SK-N-SH treated with all-trans-retinoic acid at 6 μM for 48 hours (cell line): ENCODE data around the gene TMEM9.

Experiments used
- ATAC-seq: fragments of 200-7000 bp; cut with Tn5 transposase; 3 replicates; pipeline ENCODE4 v1.9.1; 2020; ENCODE audit warnings: mild to moderate bottlenecking, moderate library complexity
- ARNTL ChIP-seq: fragments of 450-650 bp; formaldehyde crosslinking; IDR thresholded peaks from 2 replicates; pipeline ENCODE4 v1.5.0; 2020; ENCODE audit warnings: low read depth, mild to moderate bottlenecking, moderate library complexity, borderline replicate concordance
- BACH2 ChIP-seq: fragments of 250-450 bp; sonication (Bioruptor Pico); IDR thresholded peaks from 2 replicates; pipeline ENCODE4 v1.9.0; 2021; ENCODE audit warnings: mild to moderate bottlenecking, borderline replicate concordance
- CSDC2 ChIP-seq: fragments of 250-450 bp; sonication (Bioruptor Pico); IDR thresholded peaks from 2 replicates; pipeline ENCODE4 v1.5.0; 2020; ENCODE audit warnings: mild to moderate bottlenecking, moderate library complexity
- ESRRG ChIP-seq: fragments of 250-450 bp; sonication (Bioruptor Pico); IDR thresholded peaks from 2 replicates; pipeline ENCODE4 v1.6.1; 2021; ENCODE audit warnings: mild to moderate bottlenecking
- GLIS3 ChIP-seq: fragments of 250-450 bp; sonication (Bioruptor Pico); IDR thresholded peaks from 2 replicates; pipeline ENCODE4 v1.5.0; 2020; ENCODE audit warnings: mild to moderate bottlenecking, moderate library complexity
- PPARA ChIP-seq: fragments of 250-450 bp; sonication (Bioruptor Pico); IDR thresholded peaks from 2 replicates; pipeline ENCODE4 v1.5.0; 2020; ENCODE audit warnings: mild to moderate bottlenecking, borderline replicate concordance
- RARB ChIP-seq: fragments of 250-450 bp; sonication (Bioruptor Pico); IDR thresholded peaks from 2 replicates; pipeline ENCODE4 v1.8.0; 2021; ENCODE audit warnings: mild to moderate bottlenecking, moderate library complexity
- SNAI2 ChIP-seq: fragments of 250-450 bp; sonication (Bioruptor Pico); IDR thresholded peaks from 2 replicates; pipeline ENCODE4 v1.5.0; 2020; ENCODE audit warnings: mild to moderate bottlenecking, moderate library complexity
- TCF4 ChIP-seq: fragments of 250-450 bp; sonication (Bioruptor Pico); IDR thresholded peaks from 2 replicates; pipeline ENCODE4 v1.8.0; 2021; ENCODE audit warnings: mild to moderate bottlenecking, moderate library complexity, borderline replicate concordance
- TOX ChIP-seq: fragments of 250-450 bp; sonication (Bioruptor Pico); IDR thresholded peaks from 2 replicates; pipeline ENCODE4 v1.8.0; 2021; ENCODE audit warnings: mild to moderate bottlenecking, moderate library complexity, borderline replicate concordance
- ZC3H10 ChIP-seq: fragments of 250-450 bp; sonication (Bioruptor Pico); IDR thresholded peaks from 2 replicates; pipeline ENCODE4 v1.5.1; 2021; ENCODE audit warnings: mild to moderate bottlenecking, moderate library complexity
- ZFP3 ChIP-seq: fragments of 250-450 bp; sonication (Bioruptor Pico); IDR thresholded peaks from 2 replicates; pipeline ENCODE4 v1.5.0; 2020; ENCODE audit warnings: mild to moderate bottlenecking, moderate library complexity
- ZFP30 ChIP-seq: fragments of 450-650 bp; formaldehyde crosslinking; IDR thresholded peaks from 2 replicates; pipeline ENCODE4 v1.5.0; 2022; ENCODE audit warnings: mild to moderate bottlenecking, moderate library complexity
- ZNF565 ChIP-seq: fragments of 450-650 bp; formaldehyde crosslinking; conservative IDR thresholded peaks from 2 replicates; pipeline ENCODE4 v1.5.0; 2020; ENCODE audit warnings: low read depth, mild to moderate bottlenecking, moderate library complexity
- ZNF70 ChIP-seq: fragments of 450-650 bp; formaldehyde crosslinking; IDR thresholded peaks from 2 replicates; pipeline ENCODE4 v1.5.0; 2020; ENCODE audit warnings: mild to moderate bottlenecking, moderate library complexity
- ZNF8 ChIP-seq: fragments of 450-650 bp; formaldehyde crosslinking; IDR thresholded peaks from 2 replicates; pipeline ENCODE4 v1.5.0; 2020; ENCODE audit warnings: mild to moderate bottlenecking, moderate library complexity
- TF ChIP-seq, protein P1 (sequence below): fragments of 250-450 bp; sonication (Bioruptor Pico); IDR thresholded peaks from 2 replicates; pipeline ENCODE4 v1.8.0; 2021; ENCODE audit warnings: low read depth, mild to moderate bottlenecking, moderate library complexity, borderline replicate concordance
- TF ChIP-seq, protein P2 (sequence below): fragments of 250-450 bp; sonication (Bioruptor Pico); IDR thresholded peaks from 2 replicates; pipeline ENCODE4 v1.5.1; 2020; ENCODE audit warnings: low read depth, mild to moderate bottlenecking, moderate library complexity
- TF ChIP-seq, protein P3 (sequence below): fragments of 250-450 bp; sonication (Bioruptor Pico); IDR thresholded peaks from 2 replicates; pipeline ENCODE4 v1.5.1; 2021; ENCODE audit warnings: mild to moderate bottlenecking, moderate library complexity
- TF ChIP-seq, protein P4 (sequence below): fragments of 250-450 bp; sonication (Bioruptor Pico); IDR thresholded peaks from 2 replicates; pipeline ENCODE4 v1.5.0; 2020; ENCODE audit warnings: mild to moderate bottlenecking, moderate library complexity
- TF ChIP-seq, protein P5 (sequence below): fragments of 250-450 bp; sonication (Bioruptor Pico); IDR thresholded peaks from 2 replicates; pipeline ENCODE4 v1.8.0; 2020; ENCODE audit warnings: mild to moderate bottlenecking, moderate library complexity, borderline replicate concordance

Gene TMEM9

DNA sequence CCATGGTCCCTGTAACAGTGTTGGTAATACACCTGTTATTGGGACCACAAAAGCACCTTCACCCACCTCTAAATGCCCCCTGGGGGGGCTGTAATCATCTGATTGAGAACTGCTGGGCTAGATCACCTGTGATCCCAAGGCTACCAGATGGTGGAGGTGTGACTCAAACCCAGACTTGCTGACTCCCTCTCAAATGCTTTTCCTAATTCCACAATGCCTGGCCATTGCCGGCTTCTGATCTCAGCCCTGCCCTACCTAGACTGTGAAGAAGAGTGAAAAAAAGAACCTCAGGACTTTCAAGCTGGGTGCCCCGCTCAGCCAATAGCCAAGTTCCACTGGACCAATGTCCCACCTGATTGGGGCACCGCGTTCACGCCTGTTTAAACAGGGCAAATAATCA is 9.6 kb downstream of the TMEM9 start:
- TF ChIP-seq, protein P1, sequence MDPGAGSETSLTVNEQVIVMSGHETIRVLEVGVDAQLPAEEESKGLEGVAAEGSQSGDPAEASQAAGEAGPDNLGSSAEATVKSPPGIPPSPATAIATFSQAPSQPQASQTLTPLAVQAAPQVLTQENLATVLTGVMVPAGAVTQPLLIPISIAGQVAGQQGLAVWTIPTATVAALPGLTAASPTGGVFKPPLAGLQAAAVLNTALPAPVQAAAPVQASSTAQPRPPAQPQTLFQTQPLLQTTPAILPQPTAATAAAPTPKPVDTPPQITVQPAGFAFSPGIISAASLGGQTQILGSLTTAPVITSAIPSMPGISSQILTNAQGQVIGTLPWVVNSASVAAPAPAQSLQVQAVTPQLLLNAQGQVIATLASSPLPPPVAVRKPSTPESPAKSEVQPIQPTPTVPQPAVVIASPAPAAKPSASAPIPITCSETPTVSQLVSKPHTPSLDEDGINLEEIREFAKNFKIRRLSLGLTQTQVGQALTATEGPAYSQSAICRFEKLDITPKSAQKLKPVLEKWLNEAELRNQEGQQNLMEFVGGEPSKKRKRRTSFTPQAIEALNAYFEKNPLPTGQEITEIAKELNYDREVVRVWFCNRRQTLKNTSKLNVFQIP (CRISPR knock-in tag), result no peak
- no peak for TF ChIP-seq ARNTL (CRISPR knock-in tag)
- no peak for TF ChIP-seq CSDC2 (CRISPR knock-in tag)
- TF ChIP-seq TOX, result no peak
- no peak for TF ChIP-seq SNAI2 (CRISPR knock-in tag)
- no peak for TF ChIP-seq PPARA (CRISPR knock-in tag)
- TF ChIP-seq RARB (CRISPR knock-in tag), result no peak
- no peak for TF ChIP-seq ZC3H10 (CRISPR knock-in tag)
- TF ChIP-seq TCF4, result no peak
- no peak for TF ChIP-seq BACH2 (CRISPR knock-in tag)
- TF ChIP-seq, protein P2, sequence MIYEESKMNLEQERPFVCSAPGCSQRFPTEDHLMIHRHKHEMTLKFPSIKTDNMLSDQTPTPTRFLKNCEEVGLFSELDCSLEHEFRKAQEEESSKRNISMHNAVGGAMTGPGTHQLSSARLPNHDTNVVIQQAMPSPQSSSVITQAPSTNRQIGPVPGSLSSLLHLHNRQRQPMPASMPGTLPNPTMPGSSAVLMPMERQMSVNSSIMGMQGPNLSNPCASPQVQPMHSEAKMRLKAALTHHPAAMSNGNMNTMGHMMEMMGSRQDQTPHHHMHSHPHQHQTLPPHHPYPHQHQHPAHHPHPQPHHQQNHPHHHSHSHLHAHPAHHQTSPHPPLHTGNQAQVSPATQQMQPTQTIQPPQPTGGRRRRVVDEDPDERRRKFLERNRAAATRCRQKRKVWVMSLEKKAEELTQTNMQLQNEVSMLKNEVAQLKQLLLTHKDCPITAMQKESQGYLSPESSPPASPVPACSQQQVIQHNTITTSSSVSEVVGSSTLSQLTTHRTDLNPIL (CRISPR knock-in tag), result no peak
- TF ChIP-seq ZNF70 (CRISPR knock-in tag), result no peak
- TF ChIP-seq ZNF8 (CRISPR knock-in tag), result no peak
- no peak for TF ChIP-seq ZFP30 (CRISPR knock-in tag)
- TF ChIP-seq ESRRG (CRISPR knock-in tag), result no peak
- TF ChIP-seq, protein P3, sequence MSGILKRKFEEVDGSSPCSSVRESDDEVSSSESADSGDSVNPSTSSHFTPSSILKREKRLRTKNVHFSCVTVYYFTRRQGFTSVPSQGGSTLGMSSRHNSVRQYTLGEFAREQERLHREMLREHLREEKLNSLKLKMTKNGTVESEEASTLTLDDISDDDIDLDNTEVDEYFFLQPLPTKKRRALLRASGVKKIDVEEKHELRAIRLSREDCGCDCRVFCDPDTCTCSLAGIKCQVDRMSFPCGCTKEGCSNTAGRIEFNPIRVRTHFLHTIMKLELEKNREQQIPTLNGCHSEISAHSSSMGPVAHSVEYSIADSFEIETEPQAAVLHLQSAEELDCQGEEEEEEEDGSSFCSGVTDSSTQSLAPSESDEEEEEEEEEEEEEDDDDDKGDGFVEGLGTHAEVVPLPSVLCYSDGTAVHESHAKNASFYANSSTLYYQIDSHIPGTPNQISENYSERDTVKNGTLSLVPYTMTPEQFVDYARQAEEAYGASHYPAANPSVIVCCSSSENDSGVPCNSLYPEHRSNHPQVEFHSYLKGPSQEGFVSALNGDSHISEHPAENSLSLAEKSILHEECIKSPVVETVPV, result no peak
- TF ChIP-seq ZNF565 (CRISPR knock-in tag), result no peak
- no peak for TF ChIP-seq GLIS3 (CRISPR knock-in tag)
- TF ChIP-seq ZFP3, result no peak
- TF ChIP-seq, protein P4, sequence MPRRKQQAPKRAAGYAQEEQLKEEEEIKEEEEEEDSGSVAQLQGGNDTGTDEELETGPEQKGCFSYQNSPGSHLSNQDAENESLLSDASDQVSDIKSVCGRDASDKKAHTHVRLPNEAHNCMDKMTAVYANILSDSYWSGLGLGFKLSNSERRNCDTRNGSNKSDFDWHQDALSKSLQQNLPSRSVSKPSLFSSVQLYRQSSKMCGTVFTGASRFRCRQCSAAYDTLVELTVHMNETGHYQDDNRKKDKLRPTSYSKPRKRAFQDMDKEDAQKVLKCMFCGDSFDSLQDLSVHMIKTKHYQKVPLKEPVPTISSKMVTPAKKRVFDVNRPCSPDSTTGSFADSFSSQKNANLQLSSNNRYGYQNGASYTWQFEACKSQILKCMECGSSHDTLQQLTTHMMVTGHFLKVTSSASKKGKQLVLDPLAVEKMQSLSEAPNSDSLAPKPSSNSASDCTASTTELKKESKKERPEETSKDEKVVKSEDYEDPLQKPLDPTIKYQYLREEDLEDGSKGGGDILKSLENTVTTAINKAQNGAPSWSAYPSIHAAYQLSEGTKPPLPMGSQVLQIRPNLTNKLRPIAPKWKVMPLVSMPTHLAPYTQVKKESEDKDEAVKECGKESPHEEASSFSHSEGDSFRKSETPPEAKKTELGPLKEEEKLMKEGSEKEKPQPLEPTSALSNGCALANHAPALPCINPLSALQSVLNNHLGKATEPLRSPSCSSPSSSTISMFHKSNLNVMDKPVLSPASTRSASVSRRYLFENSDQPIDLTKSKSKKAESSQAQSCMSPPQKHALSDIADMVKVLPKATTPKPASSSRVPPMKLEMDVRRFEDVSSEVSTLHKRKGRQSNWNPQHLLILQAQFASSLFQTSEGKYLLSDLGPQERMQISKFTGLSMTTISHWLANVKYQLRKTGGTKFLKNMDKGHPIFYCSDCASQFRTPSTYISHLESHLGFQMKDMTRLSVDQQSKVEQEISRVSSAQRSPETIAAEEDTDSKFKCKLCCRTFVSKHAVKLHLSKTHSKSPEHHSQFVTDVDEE (CRISPR knock-in tag), result no peak
- TF ChIP-seq, all 23 proteins: peak for 0
- ATAC-seq, result no peak

DNA sequence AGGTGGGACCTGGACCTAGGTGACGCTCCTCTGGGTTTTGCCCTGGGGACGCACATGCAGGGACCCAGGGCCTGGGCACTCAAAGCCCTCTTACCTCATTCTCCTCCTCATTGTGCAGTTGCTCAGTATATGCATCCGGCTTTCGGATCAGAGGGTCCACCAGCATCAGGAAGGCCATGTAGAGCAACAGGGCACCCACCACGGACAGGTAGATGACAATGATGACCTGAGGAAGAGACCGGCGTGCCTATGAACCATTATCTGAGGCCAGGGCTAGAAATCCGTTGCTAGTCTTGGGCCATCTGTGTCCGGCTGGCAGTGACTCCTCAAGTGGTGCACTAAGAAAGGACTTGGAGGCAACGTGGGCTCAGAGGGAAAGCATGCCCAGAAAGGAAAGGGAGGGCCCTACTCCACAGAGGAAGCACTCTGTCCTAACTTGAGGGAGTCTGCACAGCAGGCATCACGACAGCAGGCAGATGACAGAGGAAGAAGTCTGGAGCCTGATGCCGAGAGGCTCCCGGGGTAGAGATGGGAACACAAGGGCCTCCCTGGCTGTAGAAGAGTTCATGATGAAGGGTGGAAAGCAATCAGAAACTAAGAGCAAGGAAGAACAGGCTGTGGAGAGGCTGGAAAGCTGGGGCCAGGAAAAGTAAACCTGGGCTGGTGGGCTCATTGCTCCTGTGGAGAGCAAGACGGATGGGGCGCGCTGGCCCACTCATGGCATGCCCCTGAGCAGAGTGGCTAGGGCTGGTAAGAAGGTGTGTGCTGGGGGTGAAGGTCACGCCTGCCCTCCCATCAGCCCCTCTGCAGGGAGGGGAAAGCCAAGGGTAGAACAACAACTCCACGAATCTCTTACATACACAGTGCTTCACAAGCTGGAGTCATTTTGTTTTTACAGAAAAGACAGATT is 10.3 kb downstream of the TMEM9 start:
- ATAC-seq, result no peak
- no peak for TF ChIP-seq ARNTL (CRISPR knock-in tag)
- no peak for TF ChIP-seq ZNF565 (CRISPR knock-in tag)
- no peak for TF ChIP-seq RARB (CRISPR knock-in tag)
- TF ChIP-seq, protein P5, sequence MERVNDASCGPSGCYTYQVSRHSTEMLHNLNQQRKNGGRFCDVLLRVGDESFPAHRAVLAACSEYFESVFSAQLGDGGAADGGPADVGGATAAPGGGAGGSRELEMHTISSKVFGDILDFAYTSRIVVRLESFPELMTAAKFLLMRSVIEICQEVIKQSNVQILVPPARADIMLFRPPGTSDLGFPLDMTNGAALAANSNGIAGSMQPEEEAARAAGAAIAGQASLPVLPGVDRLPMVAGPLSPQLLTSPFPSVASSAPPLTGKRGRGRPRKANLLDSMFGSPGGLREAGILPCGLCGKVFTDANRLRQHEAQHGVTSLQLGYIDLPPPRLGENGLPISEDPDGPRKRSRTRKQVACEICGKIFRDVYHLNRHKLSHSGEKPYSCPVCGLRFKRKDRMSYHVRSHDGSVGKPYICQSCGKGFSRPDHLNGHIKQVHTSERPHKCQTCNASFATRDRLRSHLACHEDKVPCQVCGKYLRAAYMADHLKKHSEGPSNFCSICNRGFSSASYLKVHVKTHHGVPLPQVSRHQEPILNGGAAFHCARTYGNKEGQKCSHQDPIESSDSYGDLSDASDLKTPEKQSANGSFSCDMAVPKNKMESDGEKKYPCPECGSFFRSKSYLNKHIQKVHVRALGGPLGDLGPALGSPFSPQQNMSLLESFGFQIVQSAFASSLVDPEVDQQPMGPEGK (CRISPR knock-in tag), result no peak
- TF ChIP-seq, protein P3, result no peak
- TF ChIP-seq ZNF70 (CRISPR knock-in tag), result no peak
- TF ChIP-seq SNAI2 (CRISPR knock-in tag), result no peak
